GM21825 (cell line): ENCODE measurements around the gene VSX1.

Experiments
- ATAC-seq: cut with Tn5 transposase; IDR thresholded peaks from one replicate; pipeline ENCODE4 v1.9.1; 2021; ENCODE audit warnings: mild to moderate bottlenecking, moderate library complexity; ENCODE audit not compliant: unreplicated experiment

The VSX1 gene

DNA sequence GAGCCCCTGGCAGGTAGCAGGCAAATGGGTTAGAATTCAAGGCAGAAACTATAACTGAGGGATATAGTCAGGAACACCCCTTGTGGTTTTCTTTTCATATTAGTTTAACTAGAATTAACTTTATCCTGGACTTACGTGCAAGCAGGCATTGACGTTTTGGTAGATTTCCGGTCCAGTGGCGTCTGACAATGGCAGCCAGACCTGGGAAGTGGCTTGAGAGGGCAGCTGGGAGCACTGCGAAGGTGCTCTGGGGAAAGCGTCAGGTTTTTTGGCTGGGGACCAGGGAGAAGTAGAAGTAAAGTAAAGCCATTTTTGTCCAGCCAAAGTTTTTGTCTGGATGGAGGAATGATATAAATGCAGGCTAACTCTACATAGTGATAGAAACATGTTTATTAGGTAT is 15.6 kb downstream of the VSX1 start:
- ATAC-seq = no peak

GRCh38 chr20:25065625-25066338 is 16.2 kb downstream of the VSX1 start:
- no peak for ATAC-seq

DNA sequence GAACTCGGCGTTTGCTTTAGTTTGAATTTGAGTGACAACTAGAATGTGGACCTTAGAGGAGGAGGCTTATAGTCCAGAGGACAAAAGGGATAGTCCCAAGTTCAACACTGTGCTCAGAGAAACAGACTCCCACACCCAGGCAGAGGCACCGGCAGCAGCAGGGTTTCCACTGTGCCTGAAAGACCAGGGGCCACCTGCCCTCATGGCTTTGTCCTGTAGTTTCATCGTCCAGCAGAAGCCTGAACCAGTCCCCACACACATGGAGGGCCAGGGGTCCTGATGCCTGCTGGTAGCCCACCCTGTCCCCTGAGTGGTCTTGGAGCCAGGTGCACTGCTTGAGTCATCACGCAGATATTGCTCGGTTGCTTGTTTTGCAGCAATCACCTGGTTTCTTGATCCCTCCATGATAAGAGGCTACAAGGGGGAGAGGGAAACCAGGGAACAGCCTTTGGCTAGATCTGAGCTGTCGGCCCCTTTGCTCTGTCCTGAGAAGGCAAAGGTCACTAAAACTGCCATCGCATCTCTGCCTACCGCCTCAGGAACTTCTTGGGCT is 16.8 kb downstream of the VSX1 start:
- no peak for ATAC-seq

GRCh38 chr20:25064561-25065071 is 17.3 kb downstream of the VSX1 start:
- ATAC-seq = no peak

GRCh38 chr20:25063981-25064380 is 18.0 kb downstream of the VSX1 start:
- no peak for ATAC-seq

GRCh38 chr20:25063546-25063945 is 18.4 kb downstream of the VSX1 start:
- ATAC-seq = no peak

- no peak for ATAC-seq
Measured at GRCh38 chr20:25062841-25063240, 19.1 kb downstream of the VSX1 start.

GRCh38 chr20:25061821-25062530 is 20.0 kb downstream of the VSX1 start:
- ATAC-seq = no peak

- no peak for ATAC-seq
Measured at GRCh38 chr20:25061103-25061799, 20.7 kb downstream of the VSX1 start.

DNA sequence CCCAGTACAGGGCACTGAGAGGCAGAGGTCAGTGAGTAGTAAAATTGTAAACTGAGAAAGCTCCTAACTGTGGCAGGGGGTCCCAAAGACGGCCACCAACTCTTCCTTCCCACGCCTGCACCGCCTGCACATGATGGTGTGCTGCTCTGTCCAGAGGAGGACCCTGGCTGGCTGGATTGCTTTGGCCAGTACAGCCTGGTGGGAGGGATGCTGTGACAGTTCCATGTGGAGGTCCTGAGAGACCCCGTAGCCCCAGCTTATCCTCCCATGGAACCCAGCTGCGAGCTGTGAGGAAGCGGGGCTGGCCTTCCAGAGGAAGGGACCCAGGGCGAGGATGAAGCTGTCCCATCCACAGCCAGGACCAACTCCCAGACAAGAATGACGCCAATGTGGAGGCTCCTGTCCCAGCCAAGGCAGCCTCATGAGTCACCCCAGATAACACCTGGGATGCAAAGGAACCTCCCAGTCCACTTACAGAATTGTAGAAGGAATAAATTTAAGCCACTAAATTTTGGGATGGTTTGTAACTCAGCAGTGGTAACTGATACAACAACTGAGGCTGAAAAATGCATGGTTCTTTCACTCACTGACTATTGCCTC is 22.0 kb downstream of the VSX1 start:
- ATAC-seq = no peak

GRCh38 chr20:25058847-25059810 is 22.8 kb downstream of the VSX1 start:
- ATAC-seq = no peak

- ATAC-seq = peak; percentile 60
Measured at GRCh38 chr20:25058051-25058846, 23.7 kb downstream of the VSX1 start, which contains the start of gene ACSS1. ACSS1 (minus strand) TSS chr20:25058139; CDS start chr20:25058102, 37 bp downstream.

DNA sequence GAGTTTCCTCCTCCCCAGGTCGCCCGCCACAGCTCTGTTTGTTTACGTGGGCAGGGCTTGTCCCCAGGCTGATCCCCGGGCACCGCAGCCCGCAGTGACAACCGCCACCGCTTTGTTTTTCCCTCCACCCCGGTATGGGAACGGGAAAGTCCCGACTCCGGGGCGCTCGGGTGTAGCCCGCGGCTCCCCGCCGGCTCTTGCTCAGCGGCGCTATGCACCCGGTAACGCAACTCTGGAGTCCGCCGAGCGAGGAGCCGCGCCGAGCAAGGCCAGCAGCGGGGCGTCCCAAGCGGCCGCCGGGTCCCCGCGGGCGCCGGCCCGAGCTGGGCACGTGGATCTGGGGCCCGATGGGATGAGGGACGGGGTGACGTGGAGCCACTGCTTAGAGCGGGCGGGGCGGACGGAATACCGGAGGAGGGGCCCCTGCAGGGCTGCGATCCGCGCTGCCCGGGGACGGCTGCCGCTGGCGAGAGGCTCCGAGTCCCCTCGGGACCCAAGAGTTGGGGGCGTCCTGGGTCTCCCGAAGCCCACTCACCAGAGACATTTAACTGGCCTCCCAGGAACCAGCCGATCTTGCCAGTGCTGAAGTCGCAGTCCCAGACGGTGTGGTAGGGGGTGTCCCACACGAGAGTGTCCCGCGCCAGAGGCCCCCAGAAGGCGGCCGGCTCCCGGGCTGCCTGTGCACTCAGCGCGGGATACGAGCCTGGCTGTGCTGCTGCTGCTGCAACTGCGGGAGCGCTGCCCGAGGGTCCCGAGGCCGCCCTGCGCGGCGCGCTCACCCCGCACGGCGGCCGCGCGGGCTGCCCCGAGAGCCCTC is 24.5 kb downstream of the VSX1 start:
- peak; percentile 34 for ATAC-seq

- no peak for ATAC-seq
Measured at GRCh38 chr20:25056690-25057233, 25.2 kb downstream of the VSX1 start.

DNA sequence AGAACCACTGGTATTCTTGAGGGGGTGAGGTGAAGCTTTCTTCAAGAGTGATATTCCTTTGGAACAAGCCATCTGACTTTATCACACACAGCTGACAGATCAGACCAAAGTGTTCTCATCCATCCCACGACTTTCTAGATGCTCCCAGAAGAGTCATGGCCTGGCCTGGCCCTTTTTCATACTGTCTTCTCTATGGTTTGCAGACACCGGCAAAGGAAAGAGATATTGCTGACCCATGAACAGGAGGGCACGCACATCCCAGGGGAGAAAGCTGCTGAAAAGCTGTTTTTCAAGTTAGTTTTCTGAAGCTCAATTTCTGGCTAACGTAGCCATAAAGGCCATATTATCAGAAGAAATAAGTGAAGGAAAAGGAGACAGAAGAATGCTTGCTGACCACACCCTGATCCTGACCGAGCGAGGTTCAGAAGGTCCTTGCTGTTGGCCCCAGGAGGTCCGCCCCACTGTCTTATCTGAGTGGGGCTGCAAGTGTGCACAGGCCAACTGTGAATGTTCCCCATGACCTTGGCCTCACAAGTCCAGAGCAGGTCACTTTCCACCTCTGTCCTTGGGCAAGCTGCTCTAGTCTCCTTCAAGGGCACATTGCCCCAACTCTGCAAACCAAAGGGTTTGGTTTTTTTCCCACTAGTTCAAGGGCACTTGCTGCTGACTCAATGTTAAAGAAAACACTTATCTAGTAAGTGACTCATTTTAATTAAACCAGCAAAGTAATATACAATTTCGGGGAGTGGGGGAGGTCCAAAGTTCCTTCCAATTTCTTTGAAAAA is 26.0 kb downstream of the VSX1 start:
- ATAC-seq = no peak

DNA sequence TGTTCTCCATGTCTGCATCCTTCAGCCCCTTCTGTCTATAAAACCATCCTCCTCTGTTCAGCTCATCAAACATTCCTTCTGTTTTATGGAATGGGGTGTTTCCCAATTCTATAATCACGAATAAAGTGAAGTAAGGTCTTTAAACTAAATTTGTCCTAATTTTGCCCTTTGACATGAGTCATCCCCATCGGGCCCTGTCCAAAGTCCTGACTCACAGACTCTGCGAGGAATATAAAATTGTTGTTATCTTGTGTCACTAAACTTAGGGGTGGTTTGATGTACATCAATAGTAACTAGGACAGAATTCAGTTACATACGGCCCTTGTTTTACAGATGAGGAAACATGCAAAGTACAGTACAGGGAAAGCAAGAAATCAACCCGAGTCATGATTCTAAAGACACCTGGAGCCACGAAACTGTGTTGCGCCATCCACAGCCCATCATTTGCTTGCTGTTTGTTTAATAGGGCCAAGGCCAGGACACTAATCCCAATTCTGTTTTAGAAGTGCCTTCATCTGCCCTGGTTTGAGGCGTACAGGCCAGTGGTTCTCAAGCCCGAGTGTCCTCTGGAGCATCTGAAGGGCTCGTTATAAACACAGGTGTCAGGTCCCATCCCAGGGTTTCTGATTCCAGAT is 26.8 kb downstream of the VSX1 start:
- ATAC-seq = no peak
